ENCODE results near the gene PRDX3. TPM values are rescaled to one million over a fixed set of nuclear protein-coding genes. Genes with fewer than 3 reads are reported as not detected.
"Not testable (repeated sequence)": the region's sequence is repeated elsewhere in the genome, so short reads cannot be mapped to it uniquely, and the experiment has no call there.

Gene PRDX3
- total RNA-seq, 6 experiments from 2014 or later: 156 to 183 (median 171) TPM

GRCh38 chr10:119138346-119139306, 40.0 kb downstream of the PRDX3 start:
- Mint-ChIP-seq H3K4me1 (ENCODE audit: low read depth) (peaks cover 20% of the 10 kb centered on the region), H3K36me3 (ENCODE audit: low read depth) (peaks cover 11% of the 10 kb centered on the region), H3K9me3 (no peaks in the 10 kb centered on the region), H3K27me3 (ENCODE audit: insufficient read depth) (0 out of 2 replicates have a peak, but pooled peaks cover 2% of the 10 kb centered on the region), H3K27ac (no peak overlapping the region), H3K4me3 (no peak overlapping the region)
- no peak for DNase-seq
- no peak for TF ChIP-seq CTCF (IDR thresholded peaks at IDR 0.05)

GRCh38 chr10:119137878-119138277, 40.7 kb downstream of the PRDX3 start:
- H3K9me3 Mint-ChIP-seq; H3K27me3 Mint-ChIP-seq (ENCODE audit: insufficient read depth); H3K27ac Mint-ChIP-seq; H3K4me3 Mint-ChIP-seq; DNase-seq: not testable (repeated sequence)
- TF ChIP-seq CTCF (IDR thresholded peaks at IDR 0.05): peak; percentile 32; the same call in 1 of the 2 replicates
- Mint-ChIP-seq H3K36me3 (ENCODE audit: low read depth) (peaks cover 17% of the 10 kb centered on the region), H3K4me1 (ENCODE audit: low read depth) (peaks cover 21% of the 10 kb centered on the region)

GRCh38 chr10:119136084-119136483, 42.5 kb downstream of the PRDX3 start:
- Mint-ChIP-seq H3K4me1 (ENCODE audit: low read depth) (peaks cover 30% of the 10 kb centered on the region), H3K27me3 (ENCODE audit: insufficient read depth) (0 out of 2 replicates have a peak, but pooled peaks cover 2% of the 10 kb centered on the region), H3K4me3 (no peak overlapping the region), H3K36me3 (ENCODE audit: low read depth) (peaks cover 32% of the 10 kb centered on the region), H3K9me3 (no peaks in the 10 kb centered on the region), H3K27ac (no peak overlapping the region; the same call in 1 of the 2 replicates)
- no peak for TF ChIP-seq CTCF (IDR thresholded peaks at IDR 0.05)
- DNase-seq: no peak

GRCh38 chr10:119135513-119135881, 43.1 kb downstream of the PRDX3 start:
- peaks cover 38% of the 10 kb centered on the region for H3K36me3 Mint-ChIP-seq (ENCODE audit: low read depth)
- H3K27ac Mint-ChIP-seq: peak overlapping the region; percentile 67
- H3K9me3 Mint-ChIP-seq: no peaks in the 10 kb centered on the region
- peaks cover 36% of the 10 kb centered on the region for H3K4me1 Mint-ChIP-seq (ENCODE audit: low read depth)
- H3K4me3 Mint-ChIP-seq: no peak overlapping the region
- TF ChIP-seq CTCF (IDR thresholded peaks at IDR 0.05): no peak
- DNase-seq: no peak
- H3K27me3 Mint-ChIP-seq (ENCODE audit: insufficient read depth): 0 out of 2 replicates have a peak, but pooled peaks cover 2% of the 10 kb centered on the region

GRCh38 chr10:119133949-119134348, 44.7 kb downstream of the PRDX3 start:
- no peak for DNase-seq
- TF ChIP-seq CTCF (IDR thresholded peaks at IDR 0.05): no peak
- Mint-ChIP-seq H3K27ac (peak overlapping the region; percentile 1; the same call in 1 of the 2 replicates), H3K36me3 (ENCODE audit: low read depth) (peaks cover 54% of the 10 kb centered on the region), H3K9me3 (no peaks in the 10 kb centered on the region), H3K4me1 (ENCODE audit: low read depth) (peaks cover 38% of the 10 kb centered on the region), H3K4me3 (no peak overlapping the region), H3K27me3 (ENCODE audit: insufficient read depth) (peaks cover 2% of the 10 kb centered on the region; the same call in 1 of the 2 replicates)

Data from HFFc6 (cell line).